ENCODE measurements around the gene CELF5.

CELF5 gene

DNA sequence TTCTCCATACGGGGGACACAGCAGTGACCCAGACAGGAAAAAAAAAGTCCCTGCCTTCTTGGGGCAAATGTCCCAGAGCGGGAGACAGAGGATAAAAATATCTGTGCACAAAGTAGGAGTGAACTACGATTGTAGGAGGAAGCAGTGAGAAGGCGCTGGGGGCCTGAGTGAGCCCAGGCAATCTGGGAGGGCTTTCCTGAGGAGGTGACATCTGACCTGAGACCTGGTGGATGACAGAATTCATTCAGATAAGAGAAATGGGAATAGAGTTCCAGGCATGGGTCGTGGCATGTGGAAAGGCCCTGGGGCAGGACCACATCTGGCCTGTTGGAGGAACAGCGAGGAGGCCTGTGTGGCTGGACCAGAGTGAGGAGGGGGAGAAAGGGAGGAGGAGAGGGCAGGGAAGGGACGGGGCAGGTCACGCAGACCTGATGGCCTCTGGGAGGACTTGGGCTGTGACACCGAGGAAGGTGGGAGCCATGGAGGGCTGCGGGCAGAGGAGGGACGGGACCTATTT lies 91.7 kb downstream of the CELF5 start:
- TF ChIP-seq, protein P1, sequence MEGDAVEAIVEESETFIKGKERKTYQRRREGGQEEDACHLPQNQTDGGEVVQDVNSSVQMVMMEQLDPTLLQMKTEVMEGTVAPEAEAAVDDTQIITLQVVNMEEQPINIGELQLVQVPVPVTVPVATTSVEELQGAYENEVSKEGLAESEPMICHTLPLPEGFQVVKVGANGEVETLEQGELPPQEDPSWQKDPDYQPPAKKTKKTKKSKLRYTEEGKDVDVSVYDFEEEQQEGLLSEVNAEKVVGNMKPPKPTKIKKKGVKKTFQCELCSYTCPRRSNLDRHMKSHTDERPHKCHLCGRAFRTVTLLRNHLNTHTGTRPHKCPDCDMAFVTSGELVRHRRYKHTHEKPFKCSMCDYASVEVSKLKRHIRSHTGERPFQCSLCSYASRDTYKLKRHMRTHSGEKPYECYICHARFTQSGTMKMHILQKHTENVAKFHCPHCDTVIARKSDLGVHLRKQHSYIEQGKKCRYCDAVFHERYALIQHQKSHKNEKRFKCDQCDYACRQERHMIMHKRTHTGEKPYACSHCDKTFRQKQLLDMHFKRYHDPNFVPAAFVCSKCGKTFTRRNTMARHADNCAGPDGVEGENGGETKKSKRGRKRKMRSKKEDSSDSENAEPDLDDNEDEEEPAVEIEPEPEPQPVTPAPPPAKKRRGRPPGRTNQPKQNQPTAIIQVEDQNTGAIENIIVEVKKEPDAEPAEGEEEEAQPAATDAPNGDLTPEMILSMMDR (IDR thresholded peaks at IDR 0.05; ENCODE audit: extremely low read depth, missing control alignments), result no peak
- no peak for DNase-seq (ENCODE audit: low spot score)

DNA sequence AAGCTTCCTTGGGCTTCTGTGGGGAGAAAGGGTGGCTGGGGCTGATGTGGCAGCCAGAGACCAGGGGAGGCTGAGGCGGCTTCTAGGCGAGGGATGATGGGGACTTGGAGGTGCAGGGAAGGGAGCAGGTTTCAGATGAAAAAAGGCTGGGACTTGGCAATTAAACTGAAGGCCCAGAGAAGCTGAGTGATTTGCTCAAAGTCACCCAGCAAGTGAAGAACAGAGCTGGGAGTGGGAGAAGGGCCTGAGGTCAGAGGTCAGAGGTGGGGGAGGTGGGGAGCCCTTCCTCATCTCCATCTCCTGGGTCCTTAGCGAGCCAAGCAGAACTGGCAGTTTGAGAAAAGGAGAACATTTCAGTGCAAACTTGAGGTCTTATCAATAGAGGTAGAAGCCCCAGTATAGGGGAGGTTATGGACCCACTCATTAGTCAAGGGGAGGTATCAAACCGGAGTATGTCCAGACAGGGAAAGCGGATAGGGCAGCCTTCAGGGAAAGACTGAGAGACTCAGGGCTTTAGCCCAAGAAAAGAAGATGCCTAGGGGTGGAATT lies 92.3 kb downstream of the CELF5 start:
- no peak for DNase-seq (ENCODE audit: low spot score)
- TF ChIP-seq, protein P1 (IDR thresholded peaks at IDR 0.05; ENCODE audit: extremely low read depth, missing control alignments), result no peak

DNA sequence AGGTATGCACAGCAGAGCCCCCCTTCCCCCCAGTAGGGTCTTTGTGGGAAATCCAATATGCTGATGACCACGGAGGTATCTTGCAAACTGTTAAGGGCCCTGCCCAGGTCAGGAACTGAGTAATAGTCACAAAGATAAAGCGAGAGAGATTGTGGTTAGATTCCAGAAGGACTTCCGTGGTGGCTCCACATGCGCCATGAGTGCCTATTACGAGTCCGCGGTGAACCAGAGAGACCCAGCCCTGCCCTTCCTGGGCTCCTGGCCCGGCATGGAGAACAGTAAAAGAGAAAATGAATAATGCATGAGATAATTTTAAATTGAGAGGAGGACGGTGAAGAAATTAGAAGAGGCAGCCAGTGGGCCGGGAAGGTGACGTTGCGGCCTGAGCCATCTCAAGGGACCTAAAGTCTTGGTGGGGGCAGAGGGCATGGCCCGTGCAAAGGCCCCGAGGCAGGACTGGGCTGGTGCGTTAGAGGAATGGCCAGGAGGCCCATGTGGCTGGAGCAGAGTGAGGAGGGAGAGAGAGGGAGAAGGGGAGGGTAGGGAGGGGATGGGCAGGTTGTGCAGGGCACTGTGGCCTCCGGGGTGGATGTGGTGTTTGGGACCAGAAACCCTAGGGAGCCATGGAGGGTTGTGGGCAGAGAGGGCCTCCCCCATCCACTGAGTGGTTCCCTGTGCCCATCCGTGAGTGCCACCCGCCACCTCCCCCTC lies 95.3 kb downstream of the CELF5 start:
- no peak for DNase-seq (ENCODE audit: low spot score)
- TF ChIP-seq, protein P1 (IDR thresholded peaks at IDR 0.05; ENCODE audit: extremely low read depth, missing control alignments), result no peak

DNA sequence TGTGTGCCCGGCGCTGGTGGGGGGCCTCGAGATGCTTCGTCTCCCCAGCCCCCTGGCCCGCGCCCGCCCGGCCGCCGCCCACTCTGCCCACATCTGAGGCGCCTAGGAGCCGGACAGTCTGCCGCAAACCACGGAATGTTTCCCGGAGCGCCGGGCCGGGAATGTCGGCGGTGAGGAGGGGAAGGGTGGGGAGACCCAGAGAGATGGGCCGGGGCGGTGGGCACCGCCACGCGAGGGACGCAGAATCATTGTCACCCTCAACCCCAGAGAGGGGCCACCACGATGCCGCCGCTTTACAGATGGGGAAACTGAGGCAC lies 95.9 kb downstream of the CELF5 start:
- TF ChIP-seq, protein P1 (IDR thresholded peaks at IDR 0.05; ENCODE audit: extremely low read depth, missing control alignments), result no peak
- no peak for DNase-seq (ENCODE audit: low spot score)

DNA sequence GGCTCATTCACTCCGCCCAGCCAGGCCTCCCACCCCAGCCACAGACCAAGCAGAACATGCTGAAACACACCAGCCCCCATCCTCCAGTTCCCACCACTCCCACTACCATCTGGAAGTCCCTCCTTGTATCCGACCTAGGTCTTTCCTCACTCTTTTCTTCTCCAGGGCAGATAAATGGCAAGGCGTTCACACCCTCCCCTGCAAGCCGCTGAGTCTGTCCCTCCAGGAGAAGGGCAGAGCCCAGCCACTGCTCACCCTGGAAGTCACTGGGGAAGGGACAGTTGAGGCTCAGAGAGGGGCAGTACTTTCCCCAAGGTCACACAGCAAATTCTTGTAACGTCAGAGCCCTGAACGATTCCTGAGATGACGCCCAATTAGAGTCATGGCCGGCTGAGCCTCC lies 96.4 kb downstream of the CELF5 start:
- no peak for DNase-seq (ENCODE audit: low spot score)
- TF ChIP-seq, protein P1 (IDR thresholded peaks at IDR 0.05; ENCODE audit: extremely low read depth, missing control alignments), result no peak

DNA sequence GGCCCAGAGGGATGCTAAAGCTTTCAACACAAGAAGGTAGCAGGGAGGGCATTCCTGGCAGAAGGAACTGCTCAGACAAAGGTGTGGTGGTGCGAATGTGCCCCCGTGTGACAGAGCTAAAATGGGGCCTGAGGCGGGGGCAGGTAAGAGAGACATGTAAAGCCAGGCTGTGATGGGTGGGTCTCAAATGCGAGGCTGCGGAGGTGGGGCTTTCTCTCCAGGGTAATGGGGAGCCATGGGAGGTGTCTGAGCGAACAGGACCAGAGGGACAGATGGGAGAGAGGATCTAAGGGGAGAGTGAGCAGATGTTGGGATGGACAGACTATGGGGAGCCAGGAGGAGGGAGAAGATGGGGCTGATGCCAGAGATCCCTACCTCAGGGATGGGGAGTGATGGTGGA lies 97.2 kb downstream of the CELF5 start:
- DNase-seq (ENCODE audit: low spot score), result no peak
- TF ChIP-seq, protein P1 (IDR thresholded peaks at IDR 0.05; ENCODE audit: extremely low read depth, missing control alignments), result no peak

DNA sequence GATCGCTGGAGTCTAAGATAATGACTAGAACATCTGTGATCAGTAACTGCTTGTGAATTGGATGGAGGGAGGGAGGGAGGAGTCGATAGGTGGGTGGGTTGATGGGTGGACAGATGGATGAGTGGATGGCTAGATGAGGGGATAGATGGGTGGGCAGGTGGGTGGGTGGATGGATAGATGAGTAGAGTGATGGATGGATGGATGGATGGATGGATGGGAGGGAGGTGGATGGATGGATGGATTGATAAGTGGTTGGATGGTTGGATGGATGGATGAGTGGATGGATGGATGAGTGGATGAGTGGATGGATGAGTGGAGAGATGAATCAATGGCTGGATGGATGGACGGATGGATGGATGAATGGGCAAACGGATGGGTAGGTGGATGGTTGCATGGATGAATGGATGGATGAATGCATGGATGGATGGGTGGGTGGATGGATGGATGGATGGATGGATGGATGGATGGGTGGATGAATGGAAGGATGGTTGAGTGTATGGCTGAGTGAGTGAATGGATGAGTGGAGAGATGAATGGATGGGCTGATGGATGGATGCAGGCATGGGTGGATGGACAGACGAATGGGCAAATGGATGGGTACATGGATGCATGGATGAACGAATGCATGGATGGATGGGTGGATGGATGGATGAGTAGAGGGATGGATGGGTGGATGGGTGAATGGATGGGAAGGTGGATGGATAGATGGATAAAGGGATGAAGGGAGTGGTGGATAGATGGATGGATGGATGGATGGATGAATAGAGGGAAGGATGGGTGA lies 97.9 kb downstream of the CELF5 start:
- TF ChIP-seq, protein P1 (IDR thresholded peaks at IDR 0.05; ENCODE audit: extremely low read depth, missing control alignments), result no peak

More for the DNA sequence above, 97.9 kb downstream of the CELF5 start:
- no peak for DNase-seq (ENCODE audit: low spot score)

All from GM20000 (cell line).